ELR (cell line): Measurements from ENCODE around the gene TEDDM1.
"Not testable (repeated sequence)": the region's sequence is repeated elsewhere in the genome, so short reads cannot be mapped to it uniquely, and the experiment has no call there.

Experiments used
- DNase-seq: peaks from one replicate; pipeline ENCODE4 v3.0.0-alpha.2; 2015; ENCODE audit warnings: low read depth

TEDDM1 gene

GRCh38 chr1:182400567-182400966, at the start of gene TEDDM1:
Gene TEDDM1 (minus strand): TSS chr1:182400667. CDS start chr1:182400485, 182 bp downstream.
- no peak for DNase-seq

DNA sequence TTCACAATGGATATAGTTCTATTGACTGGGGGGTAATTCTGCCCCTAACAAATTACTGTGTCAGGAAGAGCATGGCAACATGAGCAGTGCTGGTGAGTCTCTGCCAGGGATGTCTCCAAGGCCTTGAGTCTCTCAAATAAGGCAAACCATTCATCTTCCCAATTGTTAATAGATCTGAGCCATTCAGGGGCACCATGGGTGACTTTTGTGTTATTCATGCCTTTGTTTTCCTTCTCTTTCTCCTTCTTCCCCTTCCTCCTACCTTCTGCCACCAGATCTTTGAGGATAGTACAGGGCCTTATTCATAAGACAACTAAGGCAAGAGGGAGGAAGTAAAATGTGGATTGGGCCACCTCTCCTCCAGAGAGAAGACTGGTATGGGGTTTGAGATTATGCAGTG, 49.6 kb upstream of the TEDDM1 start, which contains the start of gene RGSL1:
Gene RGSL1 (plus strand): TSS at position 60 of the 400 bp plus-strand sequence. CDS start 20 bp downstream, at position 80.
- no peak for DNase-seq

DNA sequence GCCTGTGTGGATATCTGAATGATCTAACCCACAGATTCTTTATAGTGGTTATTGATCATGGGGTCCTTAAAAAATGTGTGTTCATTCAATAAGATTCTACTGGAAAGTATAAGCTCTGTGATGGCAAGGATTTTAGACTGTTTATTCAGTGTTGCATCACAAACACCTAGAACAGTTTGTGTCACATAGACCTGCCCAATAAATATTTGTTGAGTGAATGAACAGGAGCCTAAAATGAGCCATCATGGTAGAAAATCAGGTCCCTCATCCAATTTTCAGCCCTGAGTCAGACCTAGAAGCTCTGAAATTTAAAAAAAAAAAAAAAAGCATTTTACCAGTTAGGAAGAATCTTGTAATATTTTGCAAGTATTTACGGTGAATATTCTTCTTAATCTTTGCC, 47.2 kb upstream of the TEDDM1 start:
- DNase-seq, result no peak

- not testable (repeated sequence) for DNase-seq
Observed at GRCh38 chr1:182447124-182447523, 46.7 kb upstream of the TEDDM1 start.

- DNase-seq, result peak; percentile 56
Observed at GRCh38 chr1:182446033-182446669, 45.7 kb upstream of the TEDDM1 start.

DNA sequence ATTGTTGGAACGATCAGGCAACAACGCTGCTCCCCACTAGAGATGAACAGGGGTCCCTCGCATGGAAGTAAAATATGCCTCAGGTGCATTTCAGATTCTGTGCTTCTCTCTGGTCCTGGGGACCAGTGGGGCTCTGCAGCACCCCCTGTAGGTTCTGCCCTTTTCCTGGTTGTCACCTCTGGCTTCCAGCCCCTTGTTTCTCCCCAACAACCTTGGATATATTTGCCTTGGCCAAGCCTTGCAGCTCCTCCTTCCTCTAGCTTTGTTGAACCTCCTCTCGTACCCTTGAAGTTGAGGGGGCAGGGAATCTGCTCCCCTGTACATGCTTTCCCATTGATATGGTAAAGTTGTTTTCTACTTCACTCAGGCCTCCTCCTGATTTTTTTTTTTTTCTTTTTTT, 44.0 kb upstream of the TEDDM1 start:
- DNase-seq, result no peak

- DNase-seq, result no peak
Observed at GRCh38 chr1:182442333-182442732, 41.9 kb upstream of the TEDDM1 start.

- no peak for DNase-seq
Observed at GRCh38 chr1:182441719-182442118, 41.3 kb upstream of the TEDDM1 start.

- DNase-seq, result no peak
Observed at GRCh38 chr1:182438326-182438725, 37.9 kb upstream of the TEDDM1 start.

DNA sequence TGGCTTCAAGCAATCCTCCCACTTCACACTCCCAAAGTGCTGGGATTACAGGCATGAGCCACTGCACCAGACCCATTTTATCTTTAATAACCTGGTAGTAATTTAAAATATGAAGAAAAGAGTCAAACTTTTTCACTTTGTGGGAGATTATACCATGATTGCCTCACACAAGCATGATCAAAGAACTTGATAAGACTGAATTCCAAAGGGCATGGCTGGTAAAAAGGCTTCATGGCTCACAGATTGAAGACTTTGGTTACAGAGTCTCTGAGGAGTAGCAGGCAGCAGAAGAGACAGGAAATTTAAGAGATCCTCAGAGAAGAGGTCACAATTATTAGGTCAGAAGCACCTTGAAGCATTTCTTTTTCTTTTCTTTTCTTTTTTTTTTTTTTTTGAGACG, 33.1 kb upstream of the TEDDM1 start:
- DNase-seq, result no peak

- DNase-seq, result no peak
Observed at GRCh38 chr1:182431278-182431677, 30.8 kb upstream of the TEDDM1 start.

DNA sequence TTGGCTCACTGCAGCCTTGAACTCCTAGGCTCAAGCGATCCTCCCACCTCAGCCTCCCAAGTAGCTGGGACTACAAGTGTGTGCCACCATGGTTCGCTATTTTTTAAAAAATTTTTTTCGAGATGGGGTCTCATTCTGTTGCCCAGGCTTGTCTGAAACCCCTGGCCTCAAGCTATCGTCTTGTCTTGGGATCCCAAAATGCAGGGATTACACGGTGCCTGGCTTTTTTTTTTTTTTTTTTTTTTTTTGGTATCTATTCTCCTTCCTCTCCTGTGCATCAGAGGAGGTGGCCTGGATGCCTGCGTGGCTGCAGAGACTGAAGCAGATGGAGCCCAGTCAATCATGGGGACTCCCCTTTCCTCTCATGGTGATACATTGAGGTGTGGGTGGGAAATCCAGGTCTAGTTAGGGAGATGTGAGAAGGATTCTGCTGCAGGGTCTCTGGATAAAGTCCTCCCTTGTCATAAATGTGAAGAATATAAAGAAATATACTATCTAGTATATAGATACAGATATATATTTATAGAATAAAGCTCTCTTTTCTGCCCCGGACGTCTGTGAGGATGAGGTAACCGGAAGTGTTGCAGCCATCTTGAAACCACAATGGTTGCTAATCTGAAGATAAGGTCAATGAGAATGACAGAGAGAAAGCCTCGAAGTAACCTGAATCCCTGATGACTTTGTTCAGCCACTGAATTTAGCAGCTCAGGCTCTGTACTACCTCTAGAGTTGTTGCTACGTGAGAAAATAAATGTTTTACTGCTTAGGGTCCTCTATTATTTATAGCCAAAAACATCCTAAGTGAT, 30.0 kb upstream of the TEDDM1 start:
- peak; percentile 46 for DNase-seq

GRCh38 chr1:182428043-182428442, 27.6 kb upstream of the TEDDM1 start:
- DNase-seq, result no peak

DNA sequence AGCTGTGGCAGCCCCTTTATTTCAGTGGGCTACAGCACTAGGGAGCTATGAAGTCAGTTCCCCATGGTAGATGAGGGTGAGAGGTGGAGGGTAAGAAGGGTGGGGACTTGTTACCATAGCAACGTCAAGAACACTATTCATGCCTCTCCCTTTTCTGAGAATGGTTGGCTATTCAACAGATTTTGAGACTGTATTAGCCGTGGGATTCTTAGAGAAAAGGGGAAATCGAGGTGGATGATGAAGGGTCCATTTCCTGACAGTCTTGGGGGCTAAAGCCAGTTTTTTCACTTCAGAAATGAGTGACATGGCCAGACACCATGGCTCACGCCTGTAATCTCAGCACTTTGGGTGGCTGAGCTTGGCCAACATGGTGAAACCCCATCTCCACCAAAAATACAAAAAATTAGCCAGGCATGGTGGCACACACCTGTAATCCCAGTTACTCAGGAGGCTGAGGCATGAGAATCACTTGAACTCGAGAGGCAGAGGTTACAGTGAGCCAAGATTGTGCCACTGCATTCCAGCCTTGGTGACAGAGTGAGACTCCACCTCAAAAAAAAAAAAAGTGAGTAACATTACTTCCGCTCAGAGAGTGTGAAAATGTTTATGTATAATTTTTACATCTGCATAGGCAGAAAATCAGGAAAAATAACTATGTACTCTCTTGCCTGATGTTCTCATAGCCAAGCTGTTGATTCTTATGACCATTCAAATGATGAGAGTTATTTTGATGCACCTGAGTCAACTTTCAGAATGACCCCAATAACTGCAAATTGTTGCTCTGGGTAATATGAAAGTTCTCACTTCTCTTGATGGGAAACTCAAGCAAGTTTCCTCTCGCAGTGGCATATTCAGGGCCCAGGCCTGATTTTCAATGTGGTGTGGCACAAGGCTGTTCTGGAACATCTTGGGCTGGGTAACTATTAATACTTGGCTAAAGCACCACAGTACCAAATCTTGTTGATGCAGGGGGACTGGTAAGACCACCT, 26.3 kb upstream of the TEDDM1 start:
- no peak for DNase-seq

GRCh38 chr1:182415789-182416188, 15.3 kb upstream of the TEDDM1 start:
- DNase-seq, result peak; percentile 6

DNA sequence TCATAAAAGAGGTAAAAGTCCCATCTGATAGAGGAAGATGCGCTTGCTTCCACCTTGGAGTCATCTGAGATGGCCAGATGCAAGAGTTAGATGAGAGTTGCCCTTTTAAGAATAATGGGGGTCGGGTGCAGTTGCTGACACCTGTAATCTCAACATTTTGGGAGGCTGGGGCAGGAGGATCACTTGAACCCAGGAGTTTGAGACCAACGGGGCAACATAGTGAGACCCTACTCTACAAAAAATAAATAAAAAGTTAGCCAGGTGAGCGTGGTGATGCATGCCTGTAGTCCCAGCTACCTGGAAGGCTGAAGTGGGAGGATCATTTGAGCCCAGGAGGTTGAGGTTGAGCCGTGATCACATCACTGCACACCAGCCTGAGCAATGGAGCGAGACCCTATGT, 13.5 kb upstream of the TEDDM1 start:
- no peak for DNase-seq

GRCh38 chr1:182413486-182413885, 13.0 kb upstream of the TEDDM1 start:
- no peak for DNase-seq

GRCh38 chr1:182410620-182411273, 10.3 kb upstream of the TEDDM1 start:
- no peak for DNase-seq

GRCh38 chr1:182410138-182410537, 9.7 kb upstream of the TEDDM1 start:
- DNase-seq, result no peak

DNA sequence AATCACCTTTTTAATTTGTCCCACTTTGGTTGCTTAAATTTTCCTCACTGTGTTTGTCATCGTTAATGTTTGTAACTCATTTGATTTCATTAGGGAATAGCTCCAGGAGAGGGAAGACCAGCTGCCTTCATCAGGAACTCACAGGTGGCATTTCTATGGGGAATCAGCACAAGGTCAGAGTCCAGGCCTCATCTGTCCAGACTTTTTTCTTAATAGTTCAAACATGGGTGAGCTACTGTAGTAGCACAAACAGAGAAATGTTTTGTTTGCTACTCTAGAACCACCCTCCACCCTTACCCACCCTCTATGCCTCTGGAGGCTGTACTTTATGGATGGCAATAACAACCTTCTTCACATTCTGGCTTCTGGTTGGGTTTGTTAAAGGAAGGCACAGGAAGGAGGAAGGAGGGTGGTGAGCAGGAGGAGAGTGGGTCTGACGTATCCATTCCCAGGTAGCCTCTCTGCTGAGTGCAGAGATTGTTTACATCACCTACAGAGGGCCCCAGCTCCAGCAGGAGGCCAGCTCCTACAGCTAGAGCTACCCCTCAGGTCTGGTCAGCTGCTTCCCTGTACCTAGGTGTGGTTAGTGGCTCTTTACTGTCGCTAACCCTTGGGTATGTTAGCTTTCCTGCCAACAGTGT, 8.1 kb upstream of the TEDDM1 start:
- DNase-seq, result no peak

DNA sequence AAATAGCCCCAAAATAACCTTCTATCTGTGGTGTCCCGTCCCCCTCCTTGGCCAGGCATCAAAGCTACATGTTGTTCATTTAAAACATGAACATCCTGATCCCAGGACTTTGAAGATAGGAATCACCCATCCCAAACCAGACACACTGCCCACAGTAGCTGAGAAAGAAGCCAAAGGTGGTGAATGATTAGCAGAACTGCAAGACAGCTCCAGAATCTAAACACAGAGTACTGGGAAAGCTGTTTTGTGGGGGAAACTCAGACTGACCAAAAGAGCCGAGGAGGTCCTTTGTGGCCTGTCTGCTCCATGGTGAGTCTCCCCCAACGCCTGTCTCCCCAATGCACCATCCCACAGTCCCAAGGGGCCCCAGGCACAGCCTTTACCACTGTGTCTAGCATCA, 7.3 kb upstream of the TEDDM1 start:
- no peak for DNase-seq
